ENCODE data around the gene LTC4S.

LTC4S gene

DNA sequence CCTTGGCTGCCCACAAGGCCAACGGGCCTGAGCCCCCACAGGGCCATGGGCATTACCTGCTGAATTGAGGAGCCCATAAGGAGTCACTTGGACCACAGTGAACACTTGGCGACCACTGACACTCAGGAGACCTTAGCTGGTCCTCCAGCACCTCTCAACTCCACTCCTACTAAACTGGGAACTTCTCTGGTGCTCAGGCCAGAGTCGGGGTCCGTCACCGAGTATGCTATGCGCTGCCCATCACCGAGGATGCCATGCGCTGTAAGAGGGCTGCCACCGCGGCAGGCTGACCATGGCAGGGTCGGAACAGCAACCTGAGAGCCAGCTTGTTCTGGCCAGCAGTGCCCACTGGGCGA lies 26.3 kb downstream of the LTC4S start:
- Histone ChIP-seq H3K4me3 (replicated peaks; ENCODE audit: insufficient read depth, low read length) (peak overlapping the region; percentile 88), H3K27ac (replicated peaks) (peak overlapping the region; percentile 89), H3K27me3 (ENCODE audit: insufficient read depth, poor library complexity, severe bottlenecking) (no peaks in the 10 kb centered on the region)
- no peak for DNase-seq (ENCODE audit: low read depth in 1 of 2, low spot score in 1 of 2)
- TF ChIP-seq POLR2AphosphoS5 (IDR thresholded peaks at IDR 0.05; ENCODE audit: low read depth) (no peak), CTCF (IDR thresholded peaks at IDR 0.05; ENCODE audit: insufficient read depth, low read length) (no peak)

GRCh38 chr5:179820483-179821297 lies 26.9 kb downstream of the LTC4S start, which contains the start of gene SQSTM1:
TSS of gene SQSTM1 (plus strand) at chr5:179820905. CDS start at chr5:179820937, 32 bp downstream.
- no peak for TF ChIP-seq CTCF (IDR thresholded peaks at IDR 0.05; ENCODE audit: insufficient read depth, low read length)
- peak; percentile 94 for TF ChIP-seq POLR2AphosphoS5 (IDR thresholded peaks at IDR 0.05; ENCODE audit: low read depth)
- TF ChIP-seq, protein P1, sequence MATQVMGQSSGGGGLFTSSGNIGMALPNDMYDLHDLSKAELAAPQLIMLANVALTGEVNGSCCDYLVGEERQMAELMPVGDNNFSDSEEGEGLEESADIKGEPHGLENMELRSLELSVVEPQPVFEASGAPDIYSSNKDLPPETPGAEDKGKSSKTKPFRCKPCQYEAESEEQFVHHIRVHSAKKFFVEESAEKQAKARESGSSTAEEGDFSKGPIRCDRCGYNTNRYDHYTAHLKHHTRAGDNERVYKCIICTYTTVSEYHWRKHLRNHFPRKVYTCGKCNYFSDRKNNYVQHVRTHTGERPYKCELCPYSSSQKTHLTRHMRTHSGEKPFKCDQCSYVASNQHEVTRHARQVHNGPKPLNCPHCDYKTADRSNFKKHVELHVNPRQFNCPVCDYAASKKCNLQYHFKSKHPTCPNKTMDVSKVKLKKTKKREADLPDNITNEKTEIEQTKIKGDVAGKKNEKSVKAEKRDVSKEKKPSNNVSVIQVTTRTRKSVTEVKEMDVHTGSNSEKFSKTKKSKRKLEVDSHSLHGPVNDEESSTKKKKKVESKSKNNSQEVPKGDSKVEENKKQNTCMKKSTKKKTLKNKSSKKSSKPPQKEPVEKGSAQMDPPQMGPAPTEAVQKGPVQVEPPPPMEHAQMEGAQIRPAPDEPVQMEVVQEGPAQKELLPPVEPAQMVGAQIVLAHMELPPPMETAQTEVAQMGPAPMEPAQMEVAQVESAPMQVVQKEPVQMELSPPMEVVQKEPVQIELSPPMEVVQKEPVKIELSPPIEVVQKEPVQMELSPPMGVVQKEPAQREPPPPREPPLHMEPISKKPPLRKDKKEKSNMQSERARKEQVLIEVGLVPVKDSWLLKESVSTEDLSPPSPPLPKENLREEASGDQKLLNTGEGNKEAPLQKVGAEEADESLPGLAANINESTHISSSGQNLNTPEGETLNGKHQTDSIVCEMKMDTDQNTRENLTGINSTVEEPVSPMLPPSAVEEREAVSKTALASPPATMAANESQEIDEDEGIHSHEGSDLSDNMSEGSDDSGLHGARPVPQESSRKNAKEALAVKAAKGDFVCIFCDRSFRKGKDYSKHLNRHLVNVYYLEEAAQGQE (IDR thresholded peaks at IDR 0.05; ENCODE audit: insufficient replicate concordance, low read depth) = no peak
- H3K4me3 ChIP-seq (replicated peaks; ENCODE audit: insufficient read depth, low read length) = peak within 1 kb of the TSS; percentile 88
- peak; percentile 66 to 84 for DNase-seq (ENCODE audit: low read depth in 1 of 2, low spot score in 1 of 2)
- no peaks in the 10 kb centered on the region for H3K27me3 ChIP-seq (ENCODE audit: insufficient read depth, poor library complexity, severe bottlenecking)
- H3K27ac ChIP-seq (replicated peaks) = peak within 1 kb of the TSS; percentile 89

GRCh38 chr5:179821298-179822058 lies 27.7 kb downstream of the LTC4S start:
- TF ChIP-seq SPI1 (IDR thresholded peaks at IDR 0.05; ENCODE audit: borderline replicate concordance, low read depth) = no peak
- no peak for TF ChIP-seq GABPA (IDR thresholded peaks at IDR 0.05; ENCODE audit: low read depth)
- 0 out of 2 replicates have a peak, but pooled peaks have one; percentile 27 for TF ChIP-seq POLR2AphosphoS5 (IDR thresholded peaks at IDR 0.05; ENCODE audit: low read depth)
- TF ChIP-seq CTCF (IDR thresholded peaks at IDR 0.05; ENCODE audit: insufficient read depth, low read length) = no peak
- TF ChIP-seq, protein P1 (IDR thresholded peaks at IDR 0.05; ENCODE audit: insufficient replicate concordance, low read depth) = no peak
- peak overlapping the region; percentile 88 for H3K4me3 ChIP-seq (replicated peaks; ENCODE audit: insufficient read depth, low read length)
- peak in 1 of 2 experiments; percentile 92 for DNase-seq (ENCODE audit: low read depth in 1 of 2, low spot score in 1 of 2)
- H3K27ac ChIP-seq (replicated peaks) = peak overlapping the region; percentile 89
- no peaks in the 10 kb centered on the region for H3K27me3 ChIP-seq (ENCODE audit: insufficient read depth, poor library complexity, severe bottlenecking)

Measured in HL-60 (cell line).